ENCODE results near the gene DCPS.

- TF ChIP-seq GATA2 (IDR thresholded peaks at IDR 0.05; ENCODE audit: low read depth, low read length) (no peak), GATA3 (IDR thresholded peaks at IDR 0.05; ENCODE audit: low read depth, low read length) (no peak)
These were observed 27.4 kb downstream of the DCPS start for GRCh38 chr11:126331286-126331685.
